K562 (cell line): Measurements from ENCODE around the gene NEXN. TPM values are rescaled to one million over a fixed set of nuclear protein-coding genes. Genes with fewer than 3 reads are reported as not detected.
A peak's percentile ranks its signal among the peaks of the same experiment; 100 is the strongest.

Experiments used
- ATAC-seq: fragments of 200-7000 bp; cut with Tn5 transposase; 3 replicates; pipeline ENCODE4 v1.9.1; 2020; ENCODE audit warnings: moderate library complexity
- BruUV-seq: library from RNA; stranded (reverse); fragments of 400-500 nt; replicated peaks from 2 replicates; lab custom pipeline; 2021; lab: Mats Ljungman, UMichigan
- CTCF ChIA-PET: fragments of 300-600 bp; formaldehyde crosslinking; extraction: SDS; loops from one replicate; lab custom pipeline; 2021; ENCODE audit warnings: low intra/inter-chr PET ratio; lab: Yijun Ruan, JAX
- POLR2A ChIA-PET: fragments of 300-600, 350-650 bp; sonication (Branson Sonifier 250); formaldehyde crosslinking; extraction: SDS; loops from one replicate; lab custom pipeline; 2021; ENCODE audit warnings: antibody characterized with exemption, inconsistent platforms; lab: Yijun Ruan, JAX
- DNase-seq, 4 experiments: peaks; one replicate each; pipeline versions ENCODE4 v3.0.0 to v3.0.0-alpha.2; 2011 to 2018; ENCODE audit warnings: low spot score in 3 of 4, mixed read lengths in 3 of 4; ENCODE audit errors: extremely low read depth in 1 of 4
- FAIRE-seq: peaks from 2 replicates; lab custom pipeline; 2011; peaks lifted over from hg19 to GRCh38; lab: Jason Lieb, UNC
- H2AFZ ChIP-seq: 2 replicates; pipeline ENCODE4 v1.6.0; 2011; ENCODE audit warnings: low read depth, low read length, control low read depth, inconsistent platforms
- H3K27ac ChIP-seq: fragments of 200-600 bp; 3 replicates; pipeline ENCODE4 v1.8.0; 2011; ENCODE audit warnings: low read depth, mild to moderate bottlenecking, control low read depth, inconsistent platforms, low read length, moderate library complexity, mixed read lengths; ENCODE audit errors: extremely low read depth
- H3K27me3 ChIP-seq, 2 experiments: fragments of 300-600 bp in 1 of 2; 2 replicates in 1 of 2; 3 replicates in 1 of 2; pipeline versions ENCODE4 v1.6.0 to v1.8.0; 2011; ENCODE audit warnings: inconsistent platforms in 2 of 2, low read length in 2 of 2, mild to moderate bottlenecking in 1 of 2, mixed read lengths in 1 of 2, moderate library complexity in 1 of 2; ENCODE audit not compliant: control insufficient read depth in 2 of 2, insufficient read depth in 2 of 2
- H3K36me3 ChIP-seq: fragments of 300-600 bp; 3 replicates; pipeline ENCODE4 v1.8.0; 2011; ENCODE audit warnings: mild to moderate bottlenecking, low read length, inconsistent platforms; ENCODE audit not compliant: control insufficient read depth, insufficient read depth
- H3K4me1 ChIP-seq, 2 experiments: fragments of 200-600 bp in 1 of 2; replicated peaks in 1 of 2; 2 replicates in 1 of 2; 3 replicates in 1 of 2; pipeline versions ENCODE4 v1.5.1 to v1.8.0; 2011; ENCODE audit warnings: inconsistent platforms in 2 of 2, low read length in 2 of 2, mild to moderate bottlenecking in 1 of 2, mixed read lengths in 1 of 2, moderate library complexity in 1 of 2; ENCODE audit not compliant: control insufficient read depth in 2 of 2, insufficient read depth in 2 of 2
- H3K4me2 ChIP-seq: 2 replicates; pipeline ENCODE4 v1.6.1; 2011; ENCODE audit warnings: low read length, control low read depth, inconsistent platforms, mixed read lengths; ENCODE audit not compliant: insufficient read depth
- H3K4me3 ChIP-seq: fragments of 200-600 bp; sonication (generic), shearing (Covaris generic); 2 replicates; pipeline ENCODE4 v1.5.1; 2016; ENCODE audit warnings: control low read depth, inconsistent platforms
- H3K79me2 ChIP-seq: fragments of 200-600 bp; 3 replicates; pipeline ENCODE4 v1.8.0; 2011; ENCODE audit warnings: low read length, inconsistent platforms; ENCODE audit not compliant: control insufficient read depth, insufficient read depth
- H3K9ac ChIP-seq, 2 experiments: 2 replicates each; pipeline versions ENCODE4 v1.6.0 to v1.6.1; 2011; ENCODE audit warnings: low read depth in 2 of 2, low read length in 2 of 2, control low read depth in 1 of 2, inconsistent platforms in 1 of 2, mild to moderate bottlenecking in 1 of 2, mixed read lengths in 1 of 2; ENCODE audit not compliant: insufficient read depth in 1 of 2
- H3K9me1 ChIP-seq: one replicate; pipeline ENCODE4 v1.6.0; 2011; ENCODE audit warnings: inconsistent platforms, mild to moderate bottlenecking, low read length, moderate library complexity; ENCODE audit not compliant: control insufficient read depth, insufficient read depth
- H3K9me3 ChIP-seq: replicated peaks from 2 replicates; pipeline ENCODE4 v1.5.1; 2011; ENCODE audit warnings: low read depth, low read length, inconsistent platforms; ENCODE audit not compliant: control insufficient read depth, insufficient read depth
- H4K20me1 ChIP-seq: replicated peaks from 2 replicates; pipeline ENCODE4 v1.6.1; 2011; ENCODE audit warnings: low read length, inconsistent platforms, mixed read lengths; ENCODE audit not compliant: control insufficient read depth, insufficient read depth
- DIDO1 ChIP-seq: fragments of 450-650 bp; IDR thresholded peaks from 2 replicates; pipeline ENCODE4 v1.6.1; 2016; ENCODE audit warnings: low read depth, missing biosample characterization, missing genetic modification characterization
- ETV1 ChIP-seq: fragments of 450-650 bp; conservative IDR thresholded peaks from 2 replicates; pipeline ENCODE4 v1.6.1; 2016; ENCODE audit warnings: missing genetic modification characterization, control low read depth, low read depth, missing compliant biosample characterization
- ILF3 ChIP-seq: fragments of 450-650 bp; IDR thresholded peaks from 2 replicates; pipeline ENCODE4 v1.6.1; 2018; ENCODE audit warnings: antibody characterized with exemption, mild to moderate bottlenecking, moderate library complexity, borderline replicate concordance
- MCM5 ChIP-seq: fragments of 450-650 bp; IDR thresholded peaks from 2 replicates; pipeline ENCODE4 v1.6.1; 2016; ENCODE audit warnings: low read depth
- PML ChIP-seq: IDR thresholded peaks from 2 replicates; pipeline ENCODE4 v1.6.1; 2012; ENCODE audit warnings: low read length, inconsistent platforms
- SMAD1 ChIP-seq: fragments of 150-350 bp; IDR thresholded peaks from 2 replicates; pipeline ENCODE4 v1.6.1; 2014; ENCODE audit warnings: low read length, low read depth; ENCODE audit not compliant: partially characterized antibody
- SRSF3 ChIP-seq: fragments of 200-400 bp; formaldehyde crosslinking; IDR thresholded peaks from 2 replicates; pipeline ENCODE4 v1.6.1; 2016; ENCODE audit warnings: mild to moderate bottlenecking, low read length, moderate library complexity; ENCODE audit not compliant: insufficient read depth
- TBL1XR1 ChIP-seq, 2 experiments: IDR thresholded peaks; 2 replicates each; pipeline ENCODE4 v1.6.1; 2012; ENCODE audit warnings: improper control_type of control experiment in 2 of 2, low read length in 2 of 2, mild to moderate bottlenecking in 1 of 2
- TEAD2 ChIP-seq: fragments of 450-650 bp; IDR thresholded peaks from 2 replicates; pipeline ENCODE4 v1.6.1; 2016; ENCODE audit warnings: missing genetic modification characterization, control low read depth, missing compliant biosample characterization
- WHSC1 ChIP-seq: IDR thresholded peaks from one replicate; pipeline ENCODE4 v1.6.1; 2012; ENCODE audit warnings: low read length, control low read depth, inconsistent platforms
- ZBED1 ChIP-seq: IDR thresholded peaks from 2 replicates; pipeline ENCODE4 v1.6.1; 2014
- ZNF354B ChIP-seq: fragments of 250-450 bp; sonication (Bioruptor Pico); IDR thresholded peaks from 2 replicates; pipeline ENCODE4 v1.4.0; 2020
- WGBS: fragments of 100-300 bp; shearing (Covaris generic); methylation state at CpG from one replicate; pipeline ENCODE4 v1.1.6; 2016; ENCODE audit warnings: low coverage, mixed read lengths; ENCODE audit not compliant: insufficient coverage; ENCODE audit errors: missing lambda C conversion rate; 5-methylcytosine and 5-hydroxymethylcytosine counted together
- in situ Hi-C: fragments of 300-500 bp; cut with MboI; formaldehyde crosslinking; loops from 4 replicates; pipeline ENCODE4 v1.15.0; 2018; ENCODE audit warnings: inconsistent platforms, mixed read lengths
- intact Hi-C: fragments of 100-400 bp; cut with micrococcal nuclease; formaldehyde crosslinking; loops from 2 replicates; pipeline ENCODE4 v1.14.2; 2022
- polyA plus RNA-seq, 8 experiments: library from polyadenylated mRNA; depleted of rRNA in 4 of 8; stranded (reverse) in 5 of 8; unstranded in 3 of 8; fragments of >200 nt; fragmentation: Nextera tagmentation in 2 of 8; fragmentation: Illumina TruSeq in 1 of 8; extraction: Ambion mirVana in 2 of 8; extraction: Trizol in 1 of 8; gene quantifications; 2 replicates each; pipeline versions ENCODE4 v1.2.1 to v1.2.3, GENCODE V29; 2011 to 2014; ENCODE audit warnings: inconsistent platforms in 1 of 8, missing spikeins in 1 of 8
- total RNA-seq, 7 experiments: library from RNA; depleted of rRNA in 6 of 7; stranded (reverse); fragments of >200 nt in 6 of 7; fragmentation: Illumina TruSeq in 2 of 7; extraction: Trizol in 2 of 7; gene quantifications; 2 replicates each; pipeline versions ENCODE4 v1.2.1 to v1.2.3, GENCODE V29; 2011 to 2021; ENCODE audit warnings: low replicate concordance in 1 of 7
- TF ChIP-seq, protein P1 (sequence below): fragments of 250-450 bp; sonication (Bioruptor Pico); IDR thresholded peaks from 2 replicates; pipeline ENCODE4 v1.4.0; 2020

Gene NEXN
- total and polyA plus RNA-seq, 9 of the 15 experiments (the other 6 are each of a cell fraction or from before 2014, with no cell fraction given) = 0.18 to 1.8 (median 0.76) TPM

DNA sequence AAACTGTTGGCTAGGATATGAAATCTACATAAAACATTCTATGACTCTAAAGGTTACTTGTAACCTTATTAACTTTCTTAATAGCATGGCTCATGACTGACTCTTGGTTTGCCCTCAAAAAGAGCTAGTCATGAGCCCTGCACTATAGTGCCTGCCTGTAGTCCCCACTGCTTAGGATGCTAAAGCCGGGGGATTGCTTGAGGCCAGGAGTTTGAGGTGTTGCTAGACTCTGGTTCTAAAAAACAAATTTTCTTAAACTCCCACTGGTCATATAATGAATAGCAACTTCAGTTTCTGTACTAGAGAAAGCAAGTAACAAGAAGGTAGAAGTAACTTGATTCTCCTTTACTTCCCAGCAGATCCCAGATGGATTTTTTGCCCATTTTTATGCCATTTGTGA lies 15.8 kb upstream of the NEXN start:
- CTCF ChIA-PET = no interaction called here
- BruUV-seq = no TSS peak
- ATAC-seq (peak; percentile 63), DNase-seq (no peak), FAIRE-seq (no peak)
- POLR2A ChIA-PET = no interaction called here
- Histone ChIP-seq H4K20me1 (no peaks in the 10 kb centered on the region), H3K9ac (no peak overlapping the region), H3K4me1 (no peaks in the 10 kb centered on the region), H3K9me3 (no peaks in the 10 kb centered on the region), H3K36me3 (peaks cover 7% of the 10 kb centered on the region; the same call in 1 of the 3 replicates), H3K27ac (no peak overlapping the region), H3K4me2 (no peak overlapping the region), H3K27me3 (no peaks in the 10 kb centered on the region), H3K4me3 (no peak overlapping the region), H2AFZ (no peak overlapping the region), H3K79me2 (no peaks in the 10 kb centered on the region), H3K9me1 (no peaks in the 10 kb centered on the region)
- whole genome bisulfite sequencing = 80% methylated on average over 1 of the region's 1 CpG
- in situ Hi-C loops = no loop called here
- intact Hi-C loops = no loop called here
- TF ChIP-seq ZBED1 (no peak), TBL1XR1 (IDR thresholded peaks at IDR 0.05; ENCODE audit: low read length in 2 of 2) (no peak), SMAD1 (no peak), SRSF3 (no peak), ETV1 (tag) (no peak), MCM5 (no peak), DIDO1 (no peak), ILF3 (no peak), PML (no peak), ZNF354B (no peak), WHSC1 (no peak), TEAD2 (tag) (no peak)
- TF ChIP-seq, protein P1, sequence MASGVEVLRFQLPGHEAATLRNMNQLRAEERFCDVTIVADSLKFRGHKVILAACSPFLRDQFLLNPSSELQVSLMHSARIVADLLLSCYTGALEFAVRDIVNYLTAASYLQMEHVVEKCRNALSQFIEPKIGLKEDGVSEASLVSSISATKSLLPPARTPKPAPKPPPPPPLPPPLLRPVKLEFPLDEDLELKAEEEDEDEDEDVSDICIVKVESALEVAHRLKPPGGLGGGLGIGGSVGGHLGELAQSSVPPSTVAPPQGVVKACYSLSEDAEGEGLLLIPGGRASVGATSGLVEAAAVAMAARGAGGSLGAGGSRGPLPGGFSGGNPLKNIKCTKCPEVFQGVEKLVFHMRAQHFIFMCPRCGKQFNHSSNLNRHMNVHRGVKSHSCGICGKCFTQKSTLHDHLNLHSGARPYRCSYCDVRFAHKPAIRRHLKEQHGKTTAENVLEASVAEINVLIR (CRISPR knock-in tag) = no peak
